Mesothelial cell of epicardium (in vitro differentiated cells): ENCODE results near the gene PDZRN4. TPM values are rescaled to one million over a fixed set of nuclear protein-coding genes. Genes with fewer than 3 reads are reported as not detected.
A peak's percentile ranks its signal among the peaks of the same experiment; 100 is the strongest.

Source experiments
- DNase-seq, 2 experiments: peaks; one replicate each; pipeline ENCODE4 v3.0.0; 2021; ENCODE audit warnings: low spot score in 2 of 2; ENCODE audit not compliant: unreplicated experiment in 2 of 2
- H3K27ac Mint-ChIP-seq: 2 replicates; pipeline ENCODE4 v1.8.0; 2021; ENCODE audit warnings: mixed read lengths
- H3K27me3 Mint-ChIP-seq: 2 replicates; pipeline ENCODE4 v1.8.0; 2021; ENCODE audit warnings: low read depth, mixed read lengths
- H3K36me3 Mint-ChIP-seq: 2 replicates; pipeline ENCODE4 v1.8.0; 2021; ENCODE audit warnings: mixed read lengths
- H3K4me1 Mint-ChIP-seq: 2 replicates; pipeline ENCODE4 v1.8.0; 2021; ENCODE audit warnings: mixed read lengths
- H3K4me3 Mint-ChIP-seq: 2 replicates; pipeline ENCODE4 v1.8.0; 2021; ENCODE audit warnings: mild to moderate bottlenecking, moderate library complexity, mixed read lengths
- H3K9me3 Mint-ChIP-seq: 2 replicates; pipeline ENCODE4 v1.8.0; 2021; ENCODE audit warnings: mixed read lengths
- CTCF ChIP-seq: fragments of 200-600 bp; sonication (generic); IDR thresholded peaks from one replicate; pipeline ENCODE4 v1.5.0; 2021; ENCODE audit warnings: antibody characterized with exemption; ENCODE audit not compliant: unreplicated experiment
- total RNA-seq: library from RNA; stranded (reverse); gene quantifications from 3 replicates; pipeline ENCODE4 v1.2.1, GENCODE V29; 2021

Gene PDZRN4
- total RNA-seq, 1 donor from 2014 or later = 1.5 TPM

DNA sequence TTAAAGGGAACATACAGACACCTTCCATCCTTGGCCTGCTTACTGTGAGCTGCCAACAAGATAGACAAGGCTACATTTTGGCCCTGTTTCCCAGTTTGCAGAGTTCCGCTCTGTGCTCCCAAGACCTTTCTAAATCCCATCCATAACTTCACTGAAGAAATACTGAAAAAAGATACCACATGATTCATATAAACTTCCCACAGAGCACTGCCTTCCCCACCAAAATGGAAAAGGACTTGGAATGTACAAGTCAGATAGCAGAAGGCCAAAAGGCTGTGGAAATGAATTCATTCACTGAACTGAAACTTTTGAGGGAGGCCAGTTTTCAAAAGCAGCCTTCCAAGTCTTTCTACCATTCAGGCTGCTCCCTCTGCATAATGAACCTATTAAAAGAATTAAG lies 29.6 kb downstream of the PDZRN4 start:
- H3K4me1 Mint-ChIP-seq = peaks cover 23% of the 10 kb centered on the region
- no peak overlapping the region for H3K4me3 Mint-ChIP-seq
- TF ChIP-seq CTCF = no peak
- H3K9me3 Mint-ChIP-seq = no peaks in the 10 kb centered on the region
- H3K27me3 Mint-ChIP-seq = no peaks in the 10 kb centered on the region
- no peak for DNase-seq
- peak overlapping the region; percentile 36 for H3K27ac Mint-ChIP-seq
- no peaks in the 10 kb centered on the region for H3K36me3 Mint-ChIP-seq

GRCh38 chr12:41220931-41221330 lies 32.8 kb downstream of the PDZRN4 start:
- H3K27me3 Mint-ChIP-seq = no peaks in the 10 kb centered on the region
- H3K27ac Mint-ChIP-seq = no peak overlapping the region
- peaks cover 16% of the 10 kb centered on the region for H3K4me1 Mint-ChIP-seq
- no peak for DNase-seq
- TF ChIP-seq CTCF = no peak
- no peaks in the 10 kb centered on the region for H3K36me3 Mint-ChIP-seq
- H3K9me3 Mint-ChIP-seq = no peaks in the 10 kb centered on the region
- no peak overlapping the region for H3K4me3 Mint-ChIP-seq

DNA sequence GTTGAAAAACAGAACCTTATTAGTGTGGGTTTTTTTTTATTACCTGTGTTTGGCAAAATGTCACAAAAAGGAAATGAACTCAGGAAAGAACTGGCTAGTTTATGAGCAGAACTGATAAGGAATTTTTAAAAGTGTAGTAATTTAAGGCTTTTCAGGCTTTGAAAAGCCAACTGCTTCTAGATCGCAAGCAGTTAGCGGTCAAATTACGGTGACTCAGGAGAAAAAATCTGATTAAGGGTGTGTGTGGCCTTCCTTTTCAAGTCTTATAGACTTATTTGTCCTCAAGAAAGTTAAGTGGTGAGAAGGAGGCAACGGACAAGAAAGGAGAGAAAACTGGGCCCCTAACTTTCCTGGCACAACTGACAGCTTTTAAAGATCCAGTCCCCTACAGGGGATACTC lies 33.4 kb downstream of the PDZRN4 start:
- Mint-ChIP-seq H3K4me3 (no peak overlapping the region), H3K4me1 (peaks cover 16% of the 10 kb centered on the region), H3K36me3 (no peaks in the 10 kb centered on the region), H3K27ac (no peak overlapping the region), H3K9me3 (no peaks in the 10 kb centered on the region), H3K27me3 (no peaks in the 10 kb centered on the region)
- no peak for DNase-seq
- no peak for TF ChIP-seq CTCF

GRCh38 chr12:41223600-41223999 lies 35.5 kb downstream of the PDZRN4 start:
- H3K4me1 Mint-ChIP-seq = peaks cover 11% of the 10 kb centered on the region
- H3K36me3 Mint-ChIP-seq = no peaks in the 10 kb centered on the region
- no peak overlapping the region for H3K4me3 Mint-ChIP-seq
- DNase-seq = no peak
- no peaks in the 10 kb centered on the region for H3K27me3 Mint-ChIP-seq
- no peaks in the 10 kb centered on the region for H3K9me3 Mint-ChIP-seq
- no peak overlapping the region for H3K27ac Mint-ChIP-seq
- TF ChIP-seq CTCF = no peak

DNA sequence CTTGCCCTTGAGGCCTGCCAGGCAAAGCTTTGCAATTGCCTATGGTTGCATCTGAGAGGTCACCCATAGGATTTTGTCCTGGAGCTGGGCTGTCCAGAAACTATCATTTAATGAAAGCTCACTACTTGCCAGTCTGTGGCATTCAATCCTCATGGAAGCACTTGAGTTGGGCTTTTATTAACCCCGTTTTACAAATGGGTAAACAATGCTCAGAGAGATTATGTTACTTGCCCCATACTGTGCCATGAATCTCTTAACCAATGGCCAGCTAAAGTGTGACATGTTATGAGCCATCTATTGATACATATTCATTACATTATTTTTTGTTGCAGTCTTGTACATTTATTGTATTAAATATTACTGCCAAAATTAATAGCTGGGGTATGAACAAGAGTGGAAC lies 35.9 kb downstream of the PDZRN4 start:
- TF ChIP-seq CTCF = no peak
- no peak overlapping the region for H3K4me3 Mint-ChIP-seq
- peaks cover 14% of the 10 kb centered on the region for H3K4me1 Mint-ChIP-seq
- no peaks in the 10 kb centered on the region for H3K36me3 Mint-ChIP-seq
- H3K9me3 Mint-ChIP-seq = no peaks in the 10 kb centered on the region
- DNase-seq = no peak
- H3K27me3 Mint-ChIP-seq = no peaks in the 10 kb centered on the region
- no peak overlapping the region for H3K27ac Mint-ChIP-seq

DNA sequence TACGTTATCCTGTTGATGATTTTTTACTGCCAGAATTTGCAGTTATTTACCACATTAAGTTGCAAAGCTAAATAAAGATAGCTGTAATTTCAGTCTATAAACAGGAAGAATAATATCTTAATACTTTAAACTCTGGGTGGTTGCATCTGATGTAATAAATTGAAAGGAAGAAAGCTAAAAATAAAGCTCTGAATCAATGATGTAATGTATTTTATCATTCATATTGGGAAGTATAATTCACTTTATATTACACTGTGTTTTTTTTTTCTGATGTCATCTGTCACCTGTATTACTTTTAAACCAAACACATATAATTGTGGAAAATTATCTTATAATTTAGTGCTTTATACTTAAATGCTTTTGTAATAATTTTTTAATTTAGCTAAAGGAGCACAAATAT lies 37.1 kb downstream of the PDZRN4 start:
- TF ChIP-seq CTCF = no peak
- Mint-ChIP-seq H3K9me3 (no peaks in the 10 kb centered on the region), H3K27me3 (no peaks in the 10 kb centered on the region), H3K4me3 (no peak overlapping the region), H3K36me3 (no peaks in the 10 kb centered on the region), H3K4me1 (peaks cover 16% of the 10 kb centered on the region), H3K27ac (no peak overlapping the region)
- no peak for DNase-seq
